IPS-20b (cell line): ENCODE results near the gene MORN1.

Experiments used
- H3K27ac ChIP-seq: one replicate; pipeline ENCODE4 v1.5.1; 2013; ENCODE audit warnings: low read length
- H3K27me3 ChIP-seq: 2 replicates; pipeline ENCODE4 v1.6.1; 2013; ENCODE audit warnings: mild to moderate bottlenecking, low read length, inconsistent platforms; ENCODE audit not compliant: insufficient read depth
- H3K36me3 ChIP-seq: 2 replicates; pipeline ENCODE4 v1.6.1; 2013; ENCODE audit warnings: low read depth, mild to moderate bottlenecking, inconsistent platforms, low read length, moderate library complexity; ENCODE audit not compliant: insufficient read depth
- H3K4me1 ChIP-seq: 2 replicates; pipeline ENCODE4 v1.6.1; 2013; ENCODE audit warnings: mild to moderate bottlenecking, control low read depth, inconsistent platforms, low read length, moderate library complexity; ENCODE audit not compliant: insufficient read depth
- H3K4me3 ChIP-seq: 2 replicates; pipeline ENCODE4 v1.5.1; 2013; ENCODE audit warnings: mild to moderate bottlenecking, low read length, inconsistent platforms
- H3K9ac ChIP-seq: 2 replicates; pipeline ENCODE4 v1.6.1; 2013; ENCODE audit warnings: low read depth, mild to moderate bottlenecking, inconsistent platforms, low read length, moderate library complexity
- H3K9me3 ChIP-seq: 2 replicates; pipeline ENCODE4 v1.6.1; 2013; ENCODE audit warnings: mild to moderate bottlenecking, low read depth, low read length, inconsistent platforms; ENCODE audit not compliant: insufficient read depth

MORN1 gene

DNA sequence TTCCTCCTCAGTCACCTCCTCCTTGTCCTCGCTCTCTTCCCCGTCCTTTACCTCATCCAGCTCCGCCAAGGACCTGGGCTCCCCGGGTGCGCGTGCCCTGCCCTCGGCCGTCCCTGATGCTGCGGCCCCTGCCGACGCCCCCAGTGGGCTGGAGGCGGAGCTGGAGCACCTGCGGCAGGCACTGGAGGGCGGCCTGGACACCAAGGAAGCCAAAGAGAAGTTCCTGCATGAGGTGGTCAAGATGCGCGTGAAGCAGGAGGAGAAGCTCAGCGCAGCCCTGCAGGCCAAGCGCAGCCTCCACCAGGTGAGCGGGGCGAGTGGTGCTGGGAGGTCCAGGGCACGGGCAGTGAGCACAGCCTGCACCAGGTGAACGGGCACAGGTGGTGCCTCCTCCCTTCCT, 87.1 kb downstream of the MORN1 start:
- Histone ChIP-seq H3K27ac (no peak overlapping the region), H3K36me3 (peaks cover 49% of the 10 kb centered on the region), H3K27me3 (no peaks in the 10 kb centered on the region), H3K9ac (no peak overlapping the region), H3K9me3 (no peaks in the 10 kb centered on the region), H3K4me3 (no peak overlapping the region), H3K4me1 (no peaks in the 10 kb centered on the region)

DNA sequence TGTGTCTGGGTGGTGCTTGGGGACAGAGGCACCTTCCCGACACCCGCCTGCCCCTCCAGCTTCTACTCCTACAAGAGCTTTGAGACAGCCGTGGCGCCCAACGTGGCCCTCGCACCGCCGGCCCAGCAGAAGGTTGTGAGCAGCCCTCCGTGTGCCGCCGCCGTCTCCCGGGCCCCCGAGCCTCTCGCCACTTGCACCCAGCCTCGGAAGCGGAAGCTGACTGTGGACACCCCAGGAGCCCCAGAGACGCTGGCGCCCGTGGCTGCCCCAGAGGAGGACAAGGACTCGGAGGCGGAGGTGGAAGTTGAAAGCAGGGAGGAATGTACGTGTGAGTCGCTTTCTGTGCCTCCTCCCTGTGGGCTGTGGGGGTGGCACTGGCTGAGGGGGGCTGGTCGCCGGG, 87.6 kb downstream of the MORN1 start:
- no peaks in the 10 kb centered on the region for H3K4me1 ChIP-seq

DNA sequence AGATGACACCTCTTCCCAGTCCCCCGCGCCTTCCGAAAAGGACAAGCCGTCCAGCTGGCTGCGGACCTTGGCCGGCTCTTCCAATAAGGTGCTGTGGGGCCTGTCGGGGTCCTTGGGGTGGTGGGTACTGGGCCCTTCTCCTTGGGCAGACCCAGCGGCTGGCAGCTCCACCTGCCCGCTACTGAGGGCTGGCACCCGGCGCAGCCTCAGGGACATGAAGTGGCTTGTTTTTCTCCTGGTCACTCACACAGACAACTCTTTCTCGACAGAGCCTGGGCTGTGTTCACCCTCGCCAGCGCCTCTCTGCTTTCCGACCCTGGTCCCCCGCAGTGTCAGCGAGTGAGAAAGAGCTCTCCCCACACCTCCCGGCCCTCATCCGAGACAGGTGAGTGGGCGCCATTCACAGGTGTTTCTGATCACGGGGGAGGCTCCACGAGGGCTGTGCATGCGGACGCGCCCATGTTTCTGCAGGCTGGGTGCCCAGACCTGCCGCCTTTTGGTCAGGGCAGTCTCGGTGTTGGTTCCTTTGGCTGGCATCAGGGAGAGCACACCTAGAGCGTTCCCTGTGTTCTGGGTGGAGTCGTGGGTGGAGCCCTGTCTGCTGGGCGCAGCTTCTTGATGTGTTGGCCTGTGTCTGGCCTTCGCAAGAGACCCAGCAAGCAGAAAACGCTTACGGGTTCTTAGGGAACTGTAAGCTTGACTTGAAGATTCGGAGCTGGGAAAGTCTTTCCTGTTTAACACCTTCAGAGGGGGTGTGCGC, 88.2 kb downstream of the MORN1 start:
- H3K27me3 ChIP-seq: no peaks in the 10 kb centered on the region
- no peaks in the 10 kb centered on the region for H3K4me1 ChIP-seq
- H3K27ac ChIP-seq: no peak overlapping the region
- no peaks in the 10 kb centered on the region for H3K9me3 ChIP-seq
- peaks cover 38% of the 10 kb centered on the region for H3K36me3 ChIP-seq
- H3K9ac ChIP-seq: no peak overlapping the region
- H3K4me3 ChIP-seq: no peak overlapping the region

More for the DNA sequence above, 87.6 kb downstream of the MORN1 start:
- Histone ChIP-seq H3K9me3 (no peaks in the 10 kb centered on the region), H3K4me3 (no peak overlapping the region), H3K9ac (no peak overlapping the region), H3K27ac (no peak overlapping the region), H3K27me3 (no peaks in the 10 kb centered on the region), H3K36me3 (peaks cover 44% of the 10 kb centered on the region)

DNA sequence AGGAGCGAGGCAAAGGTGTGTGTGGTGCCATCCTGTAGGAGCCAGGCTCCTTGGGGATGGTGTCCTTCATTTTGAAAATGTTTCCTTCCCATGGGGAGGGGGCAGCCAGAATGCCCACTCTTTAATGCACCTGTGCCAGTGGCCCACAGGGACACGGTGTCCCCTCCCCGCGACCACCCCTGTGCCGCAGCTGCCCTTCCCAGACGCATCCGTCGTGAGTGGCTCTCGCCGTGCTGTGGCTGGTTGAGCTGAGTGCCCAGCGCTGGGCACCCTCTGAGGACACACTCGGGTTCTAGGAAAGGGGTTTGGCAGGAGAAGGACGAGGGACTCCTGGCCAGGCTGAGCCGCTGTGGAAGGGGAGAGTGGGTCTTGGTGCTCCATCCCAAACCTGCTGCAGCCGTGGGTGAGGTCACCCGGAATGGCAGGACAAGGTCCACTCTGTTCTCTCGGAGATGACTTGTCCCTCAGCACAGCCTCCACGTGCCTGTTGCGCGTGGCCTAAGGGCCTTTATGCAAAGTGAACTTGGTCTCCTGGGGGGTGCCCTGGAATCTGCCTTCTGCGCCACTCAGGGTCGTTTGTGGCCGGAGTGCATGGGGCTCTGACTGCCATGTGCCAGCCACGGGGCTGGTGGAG, 88.9 kb downstream of the MORN1 start:
- Histone ChIP-seq H3K9ac (no peak overlapping the region), H3K27ac (no peak overlapping the region), H3K4me1 (no peaks in the 10 kb centered on the region), H3K4me3 (no peak overlapping the region), H3K27me3 (no peaks in the 10 kb centered on the region), H3K36me3 (peaks cover 30% of the 10 kb centered on the region), H3K9me3 (no peaks in the 10 kb centered on the region)

DNA sequence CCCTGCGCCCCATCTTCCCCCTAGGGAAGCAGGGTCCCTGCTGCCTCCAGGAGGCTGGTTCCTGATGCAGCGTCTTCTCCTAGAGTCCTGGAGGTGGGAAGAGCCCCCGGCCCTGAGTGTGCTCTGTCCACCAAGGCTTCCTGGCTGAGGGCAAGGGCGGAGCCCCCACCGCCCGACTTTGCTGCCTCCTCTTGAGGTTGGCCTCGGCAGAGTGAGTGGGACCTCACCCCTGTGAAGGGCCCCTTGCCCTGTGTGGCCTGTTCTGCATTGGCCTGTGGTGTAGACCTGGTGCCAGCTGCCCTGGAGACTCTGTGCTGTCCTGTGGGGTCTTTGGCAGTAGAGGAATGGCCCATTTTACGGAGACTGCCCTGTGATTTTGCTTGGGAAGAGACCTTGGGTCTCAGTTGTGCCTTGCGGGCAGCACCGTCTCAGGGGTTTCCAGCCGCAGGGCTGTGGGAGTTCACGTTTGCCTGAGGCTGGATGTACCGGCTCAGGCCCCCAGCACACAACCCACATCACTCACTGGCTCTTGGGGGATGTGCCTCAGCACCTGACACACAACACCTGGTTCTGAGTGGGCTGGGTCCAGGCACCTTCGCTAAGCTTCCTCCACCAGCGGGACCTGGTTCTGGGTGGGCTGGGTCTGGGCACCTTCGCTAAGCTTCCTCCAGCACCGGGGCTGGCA, 89.6 kb downstream of the MORN1 start:
- H3K27ac ChIP-seq: no peak overlapping the region

DNA sequence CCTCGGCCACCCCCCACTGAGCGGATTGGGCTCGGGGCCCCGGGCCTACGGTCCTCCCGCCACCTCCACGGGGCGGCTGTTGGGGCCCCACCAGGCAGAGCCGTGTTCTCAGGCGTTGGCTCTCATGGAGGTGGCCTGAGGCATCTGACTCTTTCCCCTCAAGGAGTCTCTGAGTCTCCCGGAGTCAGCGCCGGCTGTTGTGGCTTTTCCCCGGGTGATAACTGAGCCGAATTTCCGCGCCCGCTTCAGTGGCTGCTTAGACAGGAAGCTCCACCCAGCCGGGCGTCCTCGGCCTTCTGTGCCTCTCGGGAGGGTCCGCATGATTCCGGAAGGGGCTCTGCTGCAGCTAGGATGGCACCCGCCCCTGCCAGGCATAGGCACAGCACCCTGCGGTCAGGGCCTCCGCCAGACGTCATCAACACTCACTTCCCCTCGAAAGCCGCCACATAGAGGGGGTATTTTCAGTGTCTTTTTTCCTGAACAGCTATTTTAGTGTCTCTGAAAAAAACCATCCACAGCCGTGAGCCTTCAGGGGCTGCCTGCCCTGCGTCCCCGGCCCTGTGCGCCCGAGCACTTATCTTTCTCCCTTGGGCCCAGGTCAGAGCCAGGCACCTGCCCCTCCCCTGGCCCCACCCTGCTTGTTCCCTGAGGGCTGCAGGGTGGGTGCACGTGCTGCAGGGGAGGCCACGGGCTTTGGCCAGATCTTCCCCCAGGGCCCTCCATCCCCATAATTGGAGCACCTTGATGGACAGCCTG, 90.3 kb downstream of the MORN1 start:
- Histone ChIP-seq H3K4me3 (no peak overlapping the region), H3K9me3 (no peaks in the 10 kb centered on the region), H3K4me1 (no peaks in the 10 kb centered on the region), H3K9ac (no peak overlapping the region), H3K36me3 (peaks cover 23% of the 10 kb centered on the region), H3K27ac (no peak overlapping the region), H3K27me3 (no peaks in the 10 kb centered on the region)

More for the DNA sequence above, 89.6 kb downstream of the MORN1 start:
- Histone ChIP-seq H3K9me3 (no peaks in the 10 kb centered on the region), H3K9ac (no peak overlapping the region), H3K36me3 (peaks cover 23% of the 10 kb centered on the region), H3K4me3 (no peak overlapping the region), H3K4me1 (no peaks in the 10 kb centered on the region), H3K27me3 (no peaks in the 10 kb centered on the region)

DNA sequence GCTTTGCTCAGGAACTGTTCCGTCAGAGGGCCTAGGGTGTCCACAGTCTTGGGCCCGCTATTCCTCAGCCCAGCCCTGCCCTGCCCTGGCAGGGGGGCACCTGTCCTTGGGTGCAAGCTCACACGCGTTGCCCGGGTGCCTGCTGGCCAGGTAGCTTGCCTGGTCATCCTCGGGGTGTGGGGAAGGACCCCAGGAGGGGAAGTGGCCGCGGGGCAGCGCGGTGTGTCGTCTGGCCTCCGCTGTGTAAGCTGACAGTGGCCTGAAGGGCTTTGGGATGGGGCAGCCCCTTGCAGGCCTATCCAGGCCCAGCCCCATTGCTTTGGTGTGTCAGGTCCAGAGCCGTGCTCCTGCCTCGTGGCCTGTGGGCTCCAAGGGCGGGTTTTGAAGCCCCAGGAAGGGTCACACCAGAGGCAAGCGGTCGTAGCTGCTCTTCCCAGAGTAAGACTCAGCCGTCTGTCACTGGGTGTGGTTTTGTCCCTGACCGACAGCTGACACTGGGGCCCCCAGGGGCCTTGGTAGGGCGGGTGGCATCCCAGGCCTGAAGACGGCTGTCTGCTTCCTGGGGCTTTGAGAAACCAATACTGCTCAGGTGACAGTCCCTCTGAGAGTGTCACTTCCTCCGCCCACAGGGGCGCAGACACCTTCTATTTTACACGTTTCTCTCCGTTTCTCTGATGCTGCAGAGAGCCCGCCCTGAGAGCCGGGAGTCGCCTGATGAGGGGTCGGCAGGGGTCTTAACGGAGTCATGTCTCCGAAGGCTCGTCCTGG, 91.2 kb downstream of the MORN1 start:
- no peaks in the 10 kb centered on the region for H3K27me3 ChIP-seq
- H3K9me3 ChIP-seq: no peaks in the 10 kb centered on the region
- no peak overlapping the region for H3K27ac ChIP-seq
- no peak overlapping the region for H3K4me3 ChIP-seq
- no peak overlapping the region; the same call in 1 of the 2 replicates for H3K9ac ChIP-seq
- H3K4me1 ChIP-seq: no peaks in the 10 kb centered on the region
- peaks cover 19% of the 10 kb centered on the region for H3K36me3 ChIP-seq

DNA sequence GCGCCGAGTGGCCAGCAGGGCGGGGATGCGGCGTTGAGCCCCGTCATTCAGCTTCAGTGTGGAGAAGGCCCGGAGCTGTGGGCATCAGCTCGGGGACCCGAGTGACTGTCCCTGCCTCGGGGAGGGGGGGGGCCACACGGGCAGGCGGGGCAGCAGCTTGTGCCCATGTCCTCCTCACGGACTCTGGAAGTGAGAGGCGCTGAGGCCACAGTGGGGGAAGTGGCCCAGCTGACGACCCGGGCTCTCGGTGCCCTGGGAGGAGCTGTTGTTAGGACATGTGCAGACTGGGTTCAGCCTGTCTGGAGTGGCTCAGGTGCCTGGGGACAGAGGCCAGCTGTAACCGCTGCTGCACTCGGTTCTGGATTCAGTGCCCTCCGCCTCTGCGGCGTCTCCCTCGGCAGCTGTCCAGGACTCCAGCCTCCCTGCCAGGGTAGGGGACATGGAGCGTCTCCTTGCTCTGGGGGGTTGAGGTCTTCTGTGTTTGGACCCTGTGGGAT, 92.2 kb downstream of the MORN1 start:
- no peaks in the 10 kb centered on the region for H3K27me3 ChIP-seq
- no peak overlapping the region for H3K4me3 ChIP-seq
- H3K9ac ChIP-seq: no peak overlapping the region
- no peaks in the 10 kb centered on the region for H3K4me1 ChIP-seq
- no peaks in the 10 kb centered on the region for H3K9me3 ChIP-seq
- peaks cover 9% of the 10 kb centered on the region for H3K36me3 ChIP-seq
- H3K27ac ChIP-seq: no peak overlapping the region

DNA sequence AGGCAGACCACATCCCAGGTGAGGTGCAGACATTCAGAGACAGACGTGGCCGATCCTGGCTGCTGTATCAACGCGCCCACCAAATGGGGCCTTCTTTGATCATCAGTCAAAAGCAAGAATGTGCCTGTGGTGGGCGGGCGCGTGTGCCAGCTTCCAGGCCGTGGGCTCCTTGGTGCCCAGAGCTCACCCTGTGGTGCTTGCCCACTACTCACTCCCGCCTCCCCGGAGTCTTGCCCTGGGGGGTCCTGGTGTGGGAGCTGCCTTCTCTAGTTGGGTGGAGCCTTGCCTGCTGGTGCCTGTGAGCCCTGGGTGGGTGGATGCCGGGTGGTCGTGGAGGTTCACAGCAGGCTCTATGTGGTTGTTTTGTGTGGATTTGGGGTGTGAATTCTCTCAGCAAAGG, 92.7 kb downstream of the MORN1 start:
- Histone ChIP-seq H3K9ac (no peak overlapping the region), H3K27ac (no peak overlapping the region)

DNA sequence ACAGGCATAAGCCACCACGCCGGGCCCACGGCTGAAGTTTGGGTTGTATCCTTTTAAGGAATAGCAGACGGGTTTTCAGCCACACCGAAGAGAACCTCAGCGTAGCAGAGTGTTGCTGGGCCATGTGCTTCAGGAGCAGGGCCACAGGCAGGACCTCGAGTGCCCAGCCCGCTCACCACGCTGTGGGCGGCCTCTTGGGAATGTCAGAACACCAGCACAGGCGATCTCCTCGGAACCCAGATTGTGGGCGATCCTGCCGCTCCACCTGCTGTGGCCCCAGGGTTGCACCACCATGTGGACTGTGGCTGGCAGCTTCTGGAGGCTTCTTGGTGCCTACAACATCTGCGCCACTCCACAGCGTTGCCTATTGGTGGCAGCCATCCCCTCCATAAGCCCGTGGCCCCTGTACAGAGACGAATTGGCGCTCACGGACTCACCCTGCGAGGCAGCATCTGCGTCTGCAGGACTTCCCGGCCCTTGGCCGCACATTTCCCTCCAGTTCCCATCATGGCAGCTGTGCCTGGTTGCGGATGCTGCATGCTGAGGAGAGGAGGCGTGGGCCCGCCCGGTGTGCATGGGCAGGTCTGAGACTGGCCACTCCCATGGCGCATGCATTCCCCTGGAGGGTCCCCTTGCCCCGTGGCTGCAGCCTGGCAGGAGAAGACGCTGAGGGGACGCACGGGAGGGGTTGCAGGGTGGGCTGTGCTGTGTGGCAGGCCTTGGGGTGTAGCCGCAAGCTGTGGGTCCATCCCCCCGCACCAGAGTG, 93.9 kb downstream of the MORN1 start:
- H3K9ac ChIP-seq: no peak overlapping the region
- no peaks in the 10 kb centered on the region for H3K9me3 ChIP-seq
- no peak overlapping the region for H3K4me3 ChIP-seq
- H3K27me3 ChIP-seq: no peaks in the 10 kb centered on the region
- no peaks in the 10 kb centered on the region for H3K4me1 ChIP-seq
- no peak overlapping the region for H3K27ac ChIP-seq
- no peaks in the 10 kb centered on the region; the same call in 1 of the 2 replicates for H3K36me3 ChIP-seq

More for the DNA sequence above, 92.7 kb downstream of the MORN1 start:
- no peak overlapping the region for H3K4me3 ChIP-seq
- H3K4me1 ChIP-seq: no peaks in the 10 kb centered on the region
- no peaks in the 10 kb centered on the region for H3K27me3 ChIP-seq
- H3K9me3 ChIP-seq: no peaks in the 10 kb centered on the region
- peaks cover 6% of the 10 kb centered on the region; the same call in 1 of the 2 replicates for H3K36me3 ChIP-seq
